ENCODE results near the gene CFAP45. TPM values are rescaled to one million over a fixed set of nuclear protein-coding genes. Genes with fewer than 3 reads are reported as not detected.

The CFAP45 gene
- total RNA-seq, 6 experiments from 2014 or later, result 0.94 to 2.5 (median 1.2) TPM

DNA sequence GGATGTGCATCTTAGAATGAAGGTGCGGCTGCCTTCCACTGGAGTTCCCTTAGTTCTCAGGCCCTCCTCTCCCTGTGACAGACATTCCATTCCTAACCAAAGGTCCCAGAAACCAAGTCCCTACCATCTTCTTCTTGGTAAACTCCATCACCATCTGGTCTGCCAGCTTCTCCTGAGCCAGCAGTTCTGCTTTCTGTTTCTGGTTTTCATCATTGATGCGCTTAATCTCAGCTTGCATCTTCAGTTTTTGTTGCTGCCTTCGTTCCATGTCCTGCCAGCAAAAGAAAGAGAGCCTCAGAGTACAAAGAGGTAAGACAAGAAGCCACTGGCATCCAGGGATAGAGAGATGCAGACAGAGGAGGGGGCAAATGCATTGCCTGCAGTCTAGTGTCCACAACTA is 19.5 kb downstream of the CFAP45 start:
- TF ChIP-seq, protein P1, sequence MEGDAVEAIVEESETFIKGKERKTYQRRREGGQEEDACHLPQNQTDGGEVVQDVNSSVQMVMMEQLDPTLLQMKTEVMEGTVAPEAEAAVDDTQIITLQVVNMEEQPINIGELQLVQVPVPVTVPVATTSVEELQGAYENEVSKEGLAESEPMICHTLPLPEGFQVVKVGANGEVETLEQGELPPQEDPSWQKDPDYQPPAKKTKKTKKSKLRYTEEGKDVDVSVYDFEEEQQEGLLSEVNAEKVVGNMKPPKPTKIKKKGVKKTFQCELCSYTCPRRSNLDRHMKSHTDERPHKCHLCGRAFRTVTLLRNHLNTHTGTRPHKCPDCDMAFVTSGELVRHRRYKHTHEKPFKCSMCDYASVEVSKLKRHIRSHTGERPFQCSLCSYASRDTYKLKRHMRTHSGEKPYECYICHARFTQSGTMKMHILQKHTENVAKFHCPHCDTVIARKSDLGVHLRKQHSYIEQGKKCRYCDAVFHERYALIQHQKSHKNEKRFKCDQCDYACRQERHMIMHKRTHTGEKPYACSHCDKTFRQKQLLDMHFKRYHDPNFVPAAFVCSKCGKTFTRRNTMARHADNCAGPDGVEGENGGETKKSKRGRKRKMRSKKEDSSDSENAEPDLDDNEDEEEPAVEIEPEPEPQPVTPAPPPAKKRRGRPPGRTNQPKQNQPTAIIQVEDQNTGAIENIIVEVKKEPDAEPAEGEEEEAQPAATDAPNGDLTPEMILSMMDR (IDR thresholded peaks at IDR 0.05), result no peak
- H3K4me1 Mint-ChIP-seq (ENCODE audit: low read depth), result no peaks in the 10 kb centered on the region
- H3K27ac Mint-ChIP-seq, result no peak overlapping the region
- DNase-seq, result no peak
- H3K36me3 Mint-ChIP-seq (ENCODE audit: low read depth), result peaks cover 21% of the 10 kb centered on the region
- no peaks in the 10 kb centered on the region for H3K9me3 Mint-ChIP-seq
- no peak overlapping the region for H3K4me3 Mint-ChIP-seq
- H3K27me3 Mint-ChIP-seq (ENCODE audit: insufficient read depth), result no peaks in the 10 kb centered on the region

DNA sequence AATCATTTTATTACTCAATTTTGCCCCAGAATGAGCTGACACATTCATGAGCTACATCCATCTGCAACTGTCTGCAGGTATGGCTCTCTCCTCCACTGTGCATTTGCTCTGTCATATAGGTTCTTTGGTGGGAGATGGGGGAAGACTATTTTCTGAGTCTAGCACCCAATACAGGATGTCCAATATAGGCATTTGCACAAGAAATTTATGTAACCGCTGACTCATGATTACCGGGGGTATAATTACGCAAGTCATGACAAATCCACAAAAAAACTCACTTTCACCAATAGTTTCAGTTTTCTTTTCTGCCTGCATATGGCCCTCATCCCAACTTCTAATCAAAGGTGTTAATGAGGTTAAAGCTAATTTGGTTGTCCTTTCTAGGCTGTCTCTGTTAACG is 20.0 kb downstream of the CFAP45 start:
- Mint-ChIP-seq H3K4me3 (no peak overlapping the region), H3K36me3 (ENCODE audit: low read depth) (peaks cover 21% of the 10 kb centered on the region), H3K27ac (no peak overlapping the region), H3K27me3 (ENCODE audit: insufficient read depth) (no peaks in the 10 kb centered on the region), H3K4me1 (ENCODE audit: low read depth) (no peaks in the 10 kb centered on the region), H3K9me3 (no peaks in the 10 kb centered on the region)
- peak; percentile 71 for DNase-seq
- TF ChIP-seq, protein P1 (IDR thresholded peaks at IDR 0.05), result no peak

DNA sequence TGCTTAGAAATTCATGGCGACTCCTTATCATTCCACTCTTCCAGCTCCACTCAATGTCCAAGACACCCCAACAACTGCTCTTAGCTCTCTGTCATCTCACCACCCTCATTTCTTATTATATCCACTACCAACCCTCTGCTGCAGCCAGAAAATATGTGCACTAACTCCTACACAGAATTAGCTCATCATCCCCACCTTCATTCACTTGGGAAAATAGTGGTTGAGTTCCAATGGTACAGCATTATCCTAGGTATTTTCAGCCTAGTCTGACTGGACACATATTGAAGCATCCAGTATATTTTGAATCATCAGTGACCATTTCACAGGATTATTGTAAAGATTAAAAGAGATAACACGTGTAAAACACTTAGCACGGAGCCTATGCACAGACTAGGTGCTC is 20.8 kb downstream of the CFAP45 start:
- H3K27me3 Mint-ChIP-seq (ENCODE audit: insufficient read depth), result no peaks in the 10 kb centered on the region
- no peaks in the 10 kb centered on the region for H3K4me1 Mint-ChIP-seq (ENCODE audit: low read depth)
- H3K27ac Mint-ChIP-seq, result no peak overlapping the region
- H3K36me3 Mint-ChIP-seq (ENCODE audit: low read depth), result peaks cover 13% of the 10 kb centered on the region
- no peak for DNase-seq
- no peaks in the 10 kb centered on the region for H3K9me3 Mint-ChIP-seq
- H3K4me3 Mint-ChIP-seq, result no peak overlapping the region
- TF ChIP-seq, protein P1 (IDR thresholded peaks at IDR 0.05), result no peak

DNA sequence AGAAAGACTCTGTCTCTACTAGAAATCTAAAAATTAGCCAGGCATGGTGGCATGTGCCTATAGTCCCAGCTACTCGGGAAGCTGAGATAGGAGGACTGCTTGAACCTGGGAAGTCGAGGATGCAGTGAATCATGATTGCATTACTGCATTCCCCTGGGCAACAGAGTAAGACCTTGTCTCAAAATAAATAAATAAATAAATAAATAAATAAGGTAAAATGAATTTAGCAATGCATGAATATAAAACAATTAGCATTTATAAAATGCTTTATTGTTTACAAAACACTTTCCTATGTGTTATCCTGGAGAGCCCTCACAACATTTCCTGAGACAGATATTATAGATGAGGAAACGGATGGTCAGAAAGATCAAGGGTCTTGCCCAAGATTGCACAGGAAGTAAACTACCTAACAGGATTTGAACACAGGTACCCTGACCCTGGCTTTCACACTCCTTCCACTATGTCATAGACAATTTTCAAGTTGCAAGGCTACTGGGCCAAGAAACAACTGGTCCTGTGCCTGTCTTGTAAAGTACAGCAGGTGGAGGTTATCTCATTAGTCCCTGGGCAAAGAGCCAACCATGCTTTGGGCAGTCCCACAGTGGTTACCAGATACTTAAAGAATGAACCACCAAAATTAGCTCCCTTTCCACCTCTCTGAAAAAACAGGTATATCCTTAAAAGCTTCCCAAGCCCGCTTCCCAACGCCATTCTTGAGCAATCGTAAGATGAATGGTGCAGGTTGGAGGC is 22.1 kb downstream of the CFAP45 start:
- TF ChIP-seq, protein P1 (IDR thresholded peaks at IDR 0.05), result no peak
- H3K27ac Mint-ChIP-seq, result no peak overlapping the region
- no peaks in the 10 kb centered on the region for H3K9me3 Mint-ChIP-seq
- H3K4me3 Mint-ChIP-seq, result no peak overlapping the region
- no peaks in the 10 kb centered on the region for H3K4me1 Mint-ChIP-seq (ENCODE audit: low read depth)
- H3K36me3 Mint-ChIP-seq (ENCODE audit: low read depth), result peaks cover 13% of the 10 kb centered on the region
- no peaks in the 10 kb centered on the region for H3K27me3 Mint-ChIP-seq (ENCODE audit: insufficient read depth)
- DNase-seq, result no peak

DNA sequence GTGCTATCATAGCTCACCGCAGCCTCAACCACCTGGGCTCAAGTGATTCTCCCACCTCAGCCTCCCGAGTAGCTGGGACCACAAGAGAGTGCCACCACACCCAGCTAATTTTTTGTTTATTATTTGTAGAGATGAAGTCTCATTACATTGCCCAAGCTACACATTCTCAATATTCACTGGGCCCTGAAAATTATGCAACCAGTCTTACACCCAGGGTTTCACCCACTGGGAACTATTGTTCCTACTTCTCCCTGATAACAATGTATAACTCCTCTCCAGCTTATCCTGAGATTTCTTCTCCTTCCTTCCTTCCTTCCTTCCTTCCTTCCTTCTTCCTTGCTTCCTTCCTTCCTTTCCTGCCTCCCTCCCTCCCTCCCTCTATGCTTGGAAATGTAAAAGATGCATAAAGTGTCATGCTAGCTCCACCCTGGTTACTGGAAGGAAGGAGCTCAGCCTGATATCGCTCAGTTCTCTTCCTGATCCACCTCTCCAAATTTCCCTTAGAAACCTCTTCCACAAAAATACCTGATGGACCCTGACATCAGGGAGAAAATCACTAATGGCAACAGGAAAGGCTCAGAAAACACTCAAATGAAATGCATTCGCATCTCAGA is 26.3 kb downstream of the CFAP45 start:
- Mint-ChIP-seq H3K9me3 (no peaks in the 10 kb centered on the region), H3K27me3 (ENCODE audit: insufficient read depth) (no peaks in the 10 kb centered on the region), H3K4me3 (no peak overlapping the region), H3K27ac (no peak overlapping the region), H3K4me1 (ENCODE audit: low read depth) (peaks cover 14% of the 10 kb centered on the region), H3K36me3 (ENCODE audit: low read depth) (peaks cover 12% of the 10 kb centered on the region)
- no peak for DNase-seq
- TF ChIP-seq, protein P1 (IDR thresholded peaks at IDR 0.05), result no peak
